HG02588 (cell line): ENCODE data around the gene PI4K2A.
A peak's percentile ranks its signal among the peaks of the same experiment; 100 is the strongest.

Experiments used
- ATAC-seq: cut with Tn5 transposase; IDR thresholded peaks from one replicate; pipeline ENCODE4 v1.9.1; 2021; ENCODE audit warnings: mild to moderate bottlenecking, moderate library complexity; ENCODE audit not compliant: unreplicated experiment

PI4K2A gene

GRCh38 chr10:97640174-97640867 is at the start of gene PI4K2A:
Gene PI4K2A, plus strand, starts transcription at chr10:97640671. Its CDS starts 72 bp downstream, at chr10:97640743.
- ATAC-seq, result peak; percentile 98

- ATAC-seq, result no peak
Observed at GRCh38 chr10:97590748-97591495, 49.5 kb upstream of the PI4K2A start.

- no peak for ATAC-seq
Observed at GRCh38 chr10:97593421-97593820, 47.0 kb upstream of the PI4K2A start.

- no peak for ATAC-seq
Observed at GRCh38 chr10:97596101-97597082, 44.1 kb upstream of the PI4K2A start.

DNA sequence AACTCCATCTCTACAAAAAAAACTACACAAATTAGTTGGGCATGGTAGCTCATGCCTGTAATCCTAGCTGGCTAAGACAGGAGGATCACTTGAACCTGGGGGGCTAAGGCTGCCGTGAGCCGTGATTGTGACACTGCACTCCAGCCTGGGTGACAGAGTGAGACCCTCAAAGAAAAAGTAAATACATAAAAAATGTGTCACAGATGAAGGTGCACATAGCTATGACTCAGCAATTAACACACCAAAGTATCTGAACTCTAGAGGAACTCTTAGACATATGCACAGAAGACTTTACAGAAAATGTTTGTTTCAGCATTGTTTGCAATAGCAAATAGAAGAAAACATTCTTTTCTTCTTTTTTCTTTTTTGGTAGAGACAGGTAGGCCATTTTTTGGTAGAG is 42.7 kb upstream of the PI4K2A start:
- no peak for ATAC-seq

DNA sequence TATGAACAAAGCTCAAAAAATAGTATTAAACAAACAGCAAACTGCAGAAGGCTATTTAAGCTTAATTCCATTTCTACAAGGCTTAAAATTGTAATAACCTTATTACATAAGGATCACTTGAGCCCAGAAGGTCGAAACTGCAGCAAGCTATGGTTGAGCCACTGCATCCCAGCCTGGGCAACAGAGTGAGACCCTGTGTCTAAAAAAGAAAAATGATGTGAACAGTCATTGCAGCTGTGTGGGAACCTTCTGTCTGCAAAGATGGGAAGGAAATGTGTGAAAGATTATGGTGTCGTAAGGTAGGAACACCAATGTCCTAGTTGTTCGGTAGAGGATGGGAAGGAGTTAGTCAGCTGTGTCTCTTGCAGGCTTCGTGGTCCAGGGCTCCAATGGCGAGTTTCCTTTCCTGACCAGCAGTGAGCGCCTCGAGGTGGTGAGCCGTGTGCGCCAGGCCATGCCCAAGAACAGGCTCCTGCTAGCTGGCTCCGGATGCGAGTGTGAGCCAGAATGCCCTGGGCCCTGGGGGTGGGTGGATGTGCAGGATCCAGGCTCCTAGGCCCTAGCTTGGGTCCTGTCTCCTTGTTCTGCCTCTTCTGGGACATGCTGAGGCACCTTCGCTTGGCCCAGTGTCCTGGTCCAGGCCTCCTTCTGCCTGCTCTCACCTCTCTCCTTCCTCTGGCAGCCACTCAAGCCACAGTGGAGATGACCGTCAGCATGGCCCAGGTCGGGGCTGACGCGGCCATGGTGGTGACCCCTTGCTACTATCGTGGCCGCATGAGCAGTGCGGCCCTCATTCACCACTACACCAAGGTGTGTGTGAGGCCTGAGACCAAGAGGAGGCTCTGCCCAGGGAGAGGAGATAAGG is 41.8 kb upstream of the PI4K2A start:
- ATAC-seq, result no peak

DNA sequence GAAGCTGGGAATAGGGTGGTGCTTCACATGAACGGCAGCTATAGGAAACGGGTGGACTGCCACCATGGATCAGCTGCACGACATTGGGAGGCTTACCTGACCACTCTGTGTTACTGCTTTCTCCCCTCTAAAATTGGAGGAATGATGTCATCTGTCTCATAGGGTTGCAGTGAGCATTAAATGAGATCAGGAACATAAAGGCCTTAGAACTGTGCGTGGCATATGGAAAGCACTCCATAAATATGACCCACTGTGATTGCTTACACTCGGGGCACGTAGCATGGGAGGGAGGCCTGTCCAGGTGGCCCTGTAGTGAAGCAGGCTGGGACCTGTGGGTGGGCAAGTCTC is 41.2 kb upstream of the PI4K2A start:
- ATAC-seq, result no peak

DNA sequence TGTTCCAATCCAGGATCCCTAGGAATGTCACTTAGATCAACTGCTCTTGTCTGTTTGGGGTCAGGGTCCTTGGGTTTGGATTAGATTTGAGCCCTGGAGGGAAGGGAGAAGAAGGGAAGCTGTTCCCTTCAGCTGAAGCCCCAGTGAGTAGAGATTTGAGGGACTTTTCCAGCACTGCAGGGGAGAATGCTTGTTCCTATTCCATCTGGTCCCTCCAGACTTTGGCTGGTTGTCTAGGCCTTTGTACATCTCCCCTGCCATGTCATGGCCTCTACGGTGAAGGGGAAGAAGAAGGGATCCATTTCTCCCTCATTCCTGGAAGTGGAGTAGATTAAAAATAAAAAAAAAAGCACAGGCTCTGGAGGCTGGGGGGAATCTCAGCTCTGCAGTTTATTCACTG is 39.9 kb upstream of the PI4K2A start:
- no peak for ATAC-seq

DNA sequence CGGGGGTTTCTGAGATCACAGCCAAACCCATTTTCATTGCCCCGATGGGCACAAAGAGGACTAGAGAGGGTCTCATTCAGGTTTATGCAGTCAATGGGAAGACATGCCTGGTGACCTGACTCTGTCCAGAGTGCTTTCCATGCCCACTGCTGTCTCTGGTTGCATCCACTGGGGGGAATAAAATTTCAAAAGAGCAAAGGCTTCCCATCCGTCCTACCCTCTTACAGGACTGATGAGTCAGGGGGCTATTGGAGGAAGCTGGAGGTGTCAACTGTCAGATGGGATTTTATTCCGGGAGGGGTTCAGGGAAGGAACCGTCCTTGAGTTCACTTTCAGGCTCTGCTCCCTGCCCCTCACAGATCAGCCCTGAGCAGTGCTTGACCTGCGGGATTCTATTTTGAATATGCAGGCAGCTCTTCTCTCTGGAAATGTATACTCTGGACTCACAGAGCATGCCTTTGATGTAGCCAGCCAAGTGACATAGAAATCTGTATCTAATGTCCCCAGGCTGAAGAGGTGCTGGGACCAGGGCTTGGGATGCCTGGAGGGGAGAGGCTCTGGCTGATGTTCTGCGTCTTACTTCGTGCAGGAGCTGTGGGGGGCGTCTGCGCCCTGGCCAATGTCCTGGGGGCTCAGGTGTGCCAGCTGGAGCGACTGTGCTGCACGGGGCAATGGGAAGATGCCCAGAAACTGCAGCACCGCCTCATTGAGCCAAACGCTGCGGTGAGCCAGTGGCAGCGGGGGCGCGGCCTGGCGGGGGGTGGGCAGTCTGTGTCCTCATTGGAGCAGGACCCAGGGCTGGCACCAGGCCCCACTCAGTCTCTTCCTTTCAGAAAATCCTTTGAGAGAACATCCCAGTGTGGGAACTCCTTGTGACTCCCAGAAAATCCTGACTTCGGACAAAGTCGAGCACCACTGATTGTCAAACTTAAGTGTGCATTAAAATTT is 38.9 kb upstream of the PI4K2A start:
- no peak for ATAC-seq

DNA sequence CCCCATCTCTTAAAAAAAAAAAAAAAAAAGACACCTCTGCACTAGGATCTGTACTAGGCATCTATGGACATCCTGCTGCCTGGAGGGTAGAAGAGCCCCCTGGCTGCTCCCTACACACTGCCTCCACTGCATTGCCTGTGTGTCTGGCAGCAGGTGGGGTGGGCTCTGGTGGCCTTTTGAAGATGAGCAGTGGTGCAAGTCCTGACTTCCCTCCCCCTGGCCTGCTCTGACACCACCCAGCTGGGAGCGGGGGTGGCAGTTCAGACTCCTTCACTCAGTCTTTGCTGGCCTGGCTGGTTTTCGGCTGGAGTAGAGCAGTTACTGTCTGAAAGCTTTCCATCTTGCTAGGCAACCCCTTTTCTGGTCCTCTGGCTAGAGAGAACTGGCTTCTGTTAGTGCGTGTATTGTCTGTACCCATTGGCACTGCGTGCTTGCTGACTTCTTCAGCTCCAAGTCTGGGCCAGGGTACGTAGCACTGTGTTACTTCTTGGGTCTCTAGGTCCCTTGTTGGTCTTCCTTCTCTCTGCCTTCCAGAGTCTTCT is 33.3 kb upstream of the PI4K2A start:
- ATAC-seq, result no peak

DNA sequence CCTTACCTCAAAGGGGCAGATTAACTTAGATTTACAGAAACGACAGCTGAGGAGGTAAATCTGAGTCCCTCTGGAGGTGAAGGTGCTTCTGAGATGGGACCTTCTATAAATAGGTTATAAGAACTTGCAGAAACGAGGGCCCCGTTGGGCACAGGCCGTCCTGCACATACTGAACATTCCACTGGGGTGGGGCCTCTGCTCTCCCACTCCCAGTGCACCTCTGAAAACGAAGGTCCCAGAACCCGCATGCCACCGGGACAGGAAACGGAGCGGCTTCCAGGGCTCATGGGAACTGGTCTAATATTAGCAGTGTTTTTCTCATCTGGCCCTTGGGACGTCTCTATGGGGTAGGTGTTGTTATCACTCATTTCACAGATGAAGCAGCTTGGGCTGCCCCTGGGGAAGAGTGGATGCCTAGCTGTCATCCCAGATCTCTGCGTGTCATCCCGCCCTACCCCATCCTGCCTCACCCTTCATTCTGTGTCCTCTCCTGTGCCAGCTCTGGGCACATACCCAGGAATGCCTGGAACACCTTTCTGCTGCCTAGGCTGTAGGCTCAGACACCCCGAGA is 31.4 kb upstream of the PI4K2A start:
- no peak for ATAC-seq

- ATAC-seq, result no peak
Observed at GRCh38 chr10:97611473-97611872, 29.0 kb upstream of the PI4K2A start.

GRCh38 chr10:97612386-97612785 is 28.1 kb upstream of the PI4K2A start:
- no peak for ATAC-seq

GRCh38 chr10:97618285-97618684 is 22.2 kb upstream of the PI4K2A start:
- ATAC-seq, result no peak

- no peak for ATAC-seq
Observed at GRCh38 chr10:97618733-97619132, 21.7 kb upstream of the PI4K2A start.

DNA sequence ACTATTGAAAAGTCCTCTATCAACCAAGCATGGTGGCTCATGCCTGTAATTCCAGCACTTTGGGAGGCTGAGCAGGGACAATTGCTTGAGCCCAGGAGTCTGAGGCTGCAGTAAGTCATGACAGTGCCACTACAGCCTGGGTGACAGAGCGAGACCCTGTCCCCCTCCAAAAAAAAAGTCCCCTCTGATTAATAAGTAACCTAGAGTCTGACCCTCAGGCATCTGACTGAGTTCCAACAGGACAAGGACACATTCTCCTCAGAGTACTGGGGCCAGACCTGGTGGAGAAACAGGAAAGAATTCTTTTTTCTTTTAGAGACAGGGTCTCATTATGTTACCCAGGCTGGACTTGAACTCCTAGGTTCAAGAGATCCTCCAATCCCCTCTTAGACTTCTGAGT is 17.2 kb upstream of the PI4K2A start:
- no peak for ATAC-seq

DNA sequence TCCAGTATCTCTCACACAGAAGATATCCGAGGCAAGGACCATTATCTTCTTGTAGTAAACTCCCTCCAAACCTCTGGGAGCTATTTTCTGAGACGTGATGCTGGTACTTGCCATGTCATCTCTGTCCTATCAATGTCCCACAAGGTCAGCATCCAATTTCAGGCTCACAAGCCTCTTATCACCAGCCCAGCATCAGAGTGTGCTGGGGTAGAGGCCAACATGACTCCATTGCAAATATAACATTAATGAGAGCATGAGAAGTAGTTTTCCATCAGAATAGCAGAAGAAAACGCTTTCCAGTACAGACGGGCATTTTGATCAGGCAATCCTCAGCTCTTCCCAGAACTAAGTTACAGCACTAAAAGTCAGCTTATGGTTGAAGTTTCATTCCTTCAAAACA is 12.7 kb upstream of the PI4K2A start:
- no peak for ATAC-seq

DNA sequence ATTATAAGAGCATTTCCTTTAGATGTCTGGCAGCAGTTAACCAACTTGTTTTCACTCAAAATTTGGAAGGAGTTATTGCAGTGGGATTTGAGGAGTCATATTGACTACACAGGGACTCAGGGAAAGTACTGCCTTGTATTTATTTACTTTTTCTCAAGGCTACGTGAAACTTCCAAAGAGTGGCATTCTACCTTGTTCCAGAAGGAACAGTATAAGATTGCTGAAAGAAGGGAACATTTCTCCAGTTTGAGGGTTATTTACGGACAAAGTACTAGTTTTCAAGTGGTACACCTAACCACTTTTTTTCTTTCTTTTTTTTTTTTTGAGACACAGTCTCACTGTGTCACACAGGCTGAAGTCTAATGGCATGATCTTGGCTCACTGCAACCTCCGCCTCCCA is 12.2 kb upstream of the PI4K2A start:
- no peak for ATAC-seq

DNA sequence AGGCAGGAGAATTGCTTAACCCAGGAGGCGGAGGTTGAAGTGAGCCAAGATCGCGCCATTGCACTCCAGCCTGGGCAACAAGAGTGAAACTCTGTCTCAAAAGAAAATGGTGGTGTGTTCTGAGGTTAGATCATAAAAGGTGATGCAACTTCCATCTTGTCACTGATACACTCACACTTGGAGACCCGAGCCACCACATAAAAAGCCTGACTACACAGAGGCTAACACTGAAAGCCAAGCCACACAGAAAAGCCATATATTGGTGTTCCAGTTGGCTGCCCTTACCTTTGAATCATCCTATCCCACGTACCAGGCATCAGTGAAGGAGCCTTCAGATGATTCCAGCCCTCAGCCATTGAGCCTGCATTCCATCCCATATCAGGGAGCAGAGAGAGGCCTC is 11.2 kb upstream of the PI4K2A start:
- ATAC-seq, result no peak
